Neural cell (in vitro differentiated cells): ENCODE measurements around the gene SPDEF.

ENCODE experiments used
- EP300 ChIP-seq: fragments of 450-650 bp; conservative IDR thresholded peaks from 2 replicates; pipeline ENCODE4 v1.6.1; 2014; ENCODE audit warnings: antibody characterized with exemption, mild to moderate bottlenecking, moderate library complexity; ENCODE audit not compliant: poor library complexity, severe bottlenecking
- POLR2AphosphoS5 ChIP-seq: IDR thresholded peaks from 2 replicates; pipeline ENCODE4 v1.6.1; 2012
- TAF1 ChIP-seq: IDR thresholded peaks from 2 replicates; pipeline ENCODE4 v1.6.1; 2012; ENCODE audit warnings: low read depth
- TF ChIP-seq, protein P1 (sequence below): fragments of 450-650 bp; IDR thresholded peaks from 2 replicates; pipeline ENCODE4 v1.5.1; 2014; ENCODE audit warnings: antibody characterized with exemption, mild to moderate bottlenecking, moderate library complexity; ENCODE audit not compliant: poor library complexity, severe bottlenecking
- TF ChIP-seq, protein P2 (sequence below): IDR thresholded peaks from 2 replicates; pipeline ENCODE4 v1.6.1; 2012; ENCODE audit warnings: borderline replicate concordance

- TF ChIP-seq, protein P1, sequence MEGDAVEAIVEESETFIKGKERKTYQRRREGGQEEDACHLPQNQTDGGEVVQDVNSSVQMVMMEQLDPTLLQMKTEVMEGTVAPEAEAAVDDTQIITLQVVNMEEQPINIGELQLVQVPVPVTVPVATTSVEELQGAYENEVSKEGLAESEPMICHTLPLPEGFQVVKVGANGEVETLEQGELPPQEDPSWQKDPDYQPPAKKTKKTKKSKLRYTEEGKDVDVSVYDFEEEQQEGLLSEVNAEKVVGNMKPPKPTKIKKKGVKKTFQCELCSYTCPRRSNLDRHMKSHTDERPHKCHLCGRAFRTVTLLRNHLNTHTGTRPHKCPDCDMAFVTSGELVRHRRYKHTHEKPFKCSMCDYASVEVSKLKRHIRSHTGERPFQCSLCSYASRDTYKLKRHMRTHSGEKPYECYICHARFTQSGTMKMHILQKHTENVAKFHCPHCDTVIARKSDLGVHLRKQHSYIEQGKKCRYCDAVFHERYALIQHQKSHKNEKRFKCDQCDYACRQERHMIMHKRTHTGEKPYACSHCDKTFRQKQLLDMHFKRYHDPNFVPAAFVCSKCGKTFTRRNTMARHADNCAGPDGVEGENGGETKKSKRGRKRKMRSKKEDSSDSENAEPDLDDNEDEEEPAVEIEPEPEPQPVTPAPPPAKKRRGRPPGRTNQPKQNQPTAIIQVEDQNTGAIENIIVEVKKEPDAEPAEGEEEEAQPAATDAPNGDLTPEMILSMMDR = no peak
- TF ChIP-seq TAF1 = no peak
- no peak for TF ChIP-seq POLR2AphosphoS5
- no peak for TF ChIP-seq EP300
- TF ChIP-seq, protein P2, sequence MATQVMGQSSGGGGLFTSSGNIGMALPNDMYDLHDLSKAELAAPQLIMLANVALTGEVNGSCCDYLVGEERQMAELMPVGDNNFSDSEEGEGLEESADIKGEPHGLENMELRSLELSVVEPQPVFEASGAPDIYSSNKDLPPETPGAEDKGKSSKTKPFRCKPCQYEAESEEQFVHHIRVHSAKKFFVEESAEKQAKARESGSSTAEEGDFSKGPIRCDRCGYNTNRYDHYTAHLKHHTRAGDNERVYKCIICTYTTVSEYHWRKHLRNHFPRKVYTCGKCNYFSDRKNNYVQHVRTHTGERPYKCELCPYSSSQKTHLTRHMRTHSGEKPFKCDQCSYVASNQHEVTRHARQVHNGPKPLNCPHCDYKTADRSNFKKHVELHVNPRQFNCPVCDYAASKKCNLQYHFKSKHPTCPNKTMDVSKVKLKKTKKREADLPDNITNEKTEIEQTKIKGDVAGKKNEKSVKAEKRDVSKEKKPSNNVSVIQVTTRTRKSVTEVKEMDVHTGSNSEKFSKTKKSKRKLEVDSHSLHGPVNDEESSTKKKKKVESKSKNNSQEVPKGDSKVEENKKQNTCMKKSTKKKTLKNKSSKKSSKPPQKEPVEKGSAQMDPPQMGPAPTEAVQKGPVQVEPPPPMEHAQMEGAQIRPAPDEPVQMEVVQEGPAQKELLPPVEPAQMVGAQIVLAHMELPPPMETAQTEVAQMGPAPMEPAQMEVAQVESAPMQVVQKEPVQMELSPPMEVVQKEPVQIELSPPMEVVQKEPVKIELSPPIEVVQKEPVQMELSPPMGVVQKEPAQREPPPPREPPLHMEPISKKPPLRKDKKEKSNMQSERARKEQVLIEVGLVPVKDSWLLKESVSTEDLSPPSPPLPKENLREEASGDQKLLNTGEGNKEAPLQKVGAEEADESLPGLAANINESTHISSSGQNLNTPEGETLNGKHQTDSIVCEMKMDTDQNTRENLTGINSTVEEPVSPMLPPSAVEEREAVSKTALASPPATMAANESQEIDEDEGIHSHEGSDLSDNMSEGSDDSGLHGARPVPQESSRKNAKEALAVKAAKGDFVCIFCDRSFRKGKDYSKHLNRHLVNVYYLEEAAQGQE = no peak
These were observed 49.4 kb downstream of the SPDEF start for GRCh38 chr6:34506718-34507117.
